HL-60 (cell line): Measurements from ENCODE around the gene GIT2.

Experiments used
- DNase-seq, 2 experiments: peaks; one replicate each; pipeline ENCODE4 v3.0.0-alpha.2; 2010 to 2020; ENCODE audit warnings: low read depth in 1 of 2, low spot score in 1 of 2
- H3K27ac ChIP-seq: fragments of 250-450 bp; sonication (Bioruptor Pico); replicated peaks from 2 replicates; pipeline ENCODE4 v1.5.1; 2020; ENCODE audit warnings: mild to moderate bottlenecking, moderate library complexity
- H3K27me3 ChIP-seq: fragments of 250-450 bp; sonication (Bioruptor Pico); 2 replicates; pipeline ENCODE4 v1.5.1; 2021; ENCODE audit warnings: mild to moderate bottlenecking, moderate library complexity; ENCODE audit not compliant: insufficient read depth, poor library complexity, severe bottlenecking
- H3K4me3 ChIP-seq: replicated peaks from 2 replicates; pipeline ENCODE4 v1.5.1; 2011; ENCODE audit warnings: mild to moderate bottlenecking, control low read depth, low read length; ENCODE audit not compliant: insufficient read depth
- CTCF ChIP-seq: IDR thresholded peaks from one replicate; pipeline ENCODE4 v1.5.1; 2011; ENCODE audit warnings: low read length, control low read depth, inconsistent platforms; ENCODE audit not compliant: insufficient read depth
- GABPA ChIP-seq: IDR thresholded peaks from 2 replicates; pipeline ENCODE4 v1.6.1; 2012; ENCODE audit warnings: low read depth
- POLR2AphosphoS5 ChIP-seq: IDR thresholded peaks from 2 replicates; pipeline ENCODE4 v1.6.1; 2012; ENCODE audit warnings: low read depth
- REST ChIP-seq: IDR thresholded peaks from 2 replicates; pipeline ENCODE4 v1.6.1; 2012; ENCODE audit warnings: low read depth; ENCODE audit not compliant: insufficient replicate concordance
- SPI1 ChIP-seq: IDR thresholded peaks from 2 replicates; pipeline ENCODE4 v1.6.1; 2012; ENCODE audit warnings: low read depth, mild to moderate bottlenecking, borderline replicate concordance

Gene GIT2

GRCh38 chr12:109966546-109966945 is 29.6 kb downstream of the GIT2 start:
- no peak for DNase-seq
- no peak for TF ChIP-seq GABPA
- TF ChIP-seq CTCF: no peak
- no peak for TF ChIP-seq SPI1
- no peak for TF ChIP-seq POLR2AphosphoS5
- no peak for TF ChIP-seq REST

GRCh38 chr12:109963743-109964429 is 32.3 kb downstream of the GIT2 start:
- no peak for DNase-seq
- Histone ChIP-seq H3K4me3 (no peak overlapping the region), H3K27ac (no peak overlapping the region), H3K27me3 (no peaks in the 10 kb centered on the region)
- TF ChIP-seq SPI1: no peak
- no peak for TF ChIP-seq GABPA
- TF ChIP-seq REST: no peak
- no peak for TF ChIP-seq POLR2AphosphoS5
- no peak for TF ChIP-seq CTCF

More at GRCh38 chr12:109966546-109966945, 29.6 kb downstream of the GIT2 start:
- Histone ChIP-seq H3K4me3 (no peak overlapping the region), H3K27me3 (no peaks in the 10 kb centered on the region), H3K27ac (no peak overlapping the region)

- TF ChIP-seq GABPA (no peak), POLR2AphosphoS5 (no peak), SPI1 (no peak), REST (no peak), CTCF (no peak)
- Histone ChIP-seq H3K27ac (no peak overlapping the region), H3K4me3 (no peak overlapping the region), H3K27me3 (no peaks in the 10 kb centered on the region)
- no peak for DNase-seq
These were observed 32.8 kb downstream of the GIT2 start for GRCh38 chr12:109963330-109963729.
